ENCODE data around the gene KCNK18. TPM values are rescaled to one million over a fixed set of nuclear protein-coding genes. Genes with fewer than 3 reads are reported as not detected.

Gene KCNK18
- total RNA-seq, 1 donor from 2014 or later = not detected

- Histone ChIP-seq H2AFZ (replicated peaks) (peak within 1 kb of the TSS; percentile 99), H3F3A (ENCODE audit: low read depth) (peaks cover 16% of the 10 kb centered on the region), H3K36me3 (no peaks in the 10 kb centered on the region), H3K4me1 (peaks cover 6% of the 10 kb centered on the region), H3K27ac (no peak within 1 kb of the TSS), H3K9me3 (ENCODE audit: low read depth) (no peaks in the 10 kb centered on the region), H3K79me2 (ENCODE audit: low read depth) (no peaks in the 10 kb centered on the region), H3K4me3 (peak within 1 kb of the TSS; percentile 57), H3K27me3 (peaks cover 75% of the 10 kb centered on the region), H3K4me2 (peak within 1 kb of the TSS; percentile 82), H4K20me1 (ENCODE audit: low read depth) (peaks cover 10% of the 10 kb centered on the region), H3K9ac (no peak within 1 kb of the TSS)
- H3K9me3 Mint-ChIP-seq = no peaks in the 10 kb centered on the region
- H3K4me1 Mint-ChIP-seq = peaks cover 7% of the 10 kb centered on the region
- no peak within 1 kb of the TSS for H3K27ac Mint-ChIP-seq
- peaks cover 2% of the 10 kb centered on the region for H3K36me3 Mint-ChIP-seq
- H3K4me3 Mint-ChIP-seq = peak within 1 kb of the TSS; percentile 81
- TF ChIP-seq EZH2 (IDR thresholded peaks at IDR 0.05) (no peak), EZH2phosphoT487 (IDR thresholded peaks at IDR 0.05) (no peak), CTCF (IDR thresholded peaks at IDR 0.05) (no peak)
- peak; percentile 78 for DNase-seq (ENCODE audit: low spot score)
- H3K27me3 Mint-ChIP-seq (ENCODE audit: insufficient read depth, low read depth) = peaks cover 49% of the 10 kb centered on the region
Observed at GRCh38 chr10:117240621-117241529, 43.6 kb downstream of the KCNK18 start, which contains the start of gene SLC18A2. Gene SLC18A2, plus strand, starts transcription at chr10:117241114. Its CDS starts 580 bp downstream, at chr10:117241694.

- DNase-seq (ENCODE audit: low spot score) = peak; percentile 67
- Histone ChIP-seq H3K4me1 (no peaks in the 10 kb centered on the region), H3K4me2 (peak overlapping the region; percentile 82), H3K27me3 (peaks cover 69% of the 10 kb centered on the region), H4K20me1 (ENCODE audit: low read depth) (peaks cover 10% of the 10 kb centered on the region), H3F3A (ENCODE audit: low read depth) (peaks cover 16% of the 10 kb centered on the region), H2AFZ (replicated peaks) (peak overlapping the region; percentile 99), H3K27ac (no peak overlapping the region), H3K9me3 (ENCODE audit: low read depth) (no peaks in the 10 kb centered on the region), H3K4me3 (peak overlapping the region; percentile 57), H3K79me2 (ENCODE audit: low read depth) (no peaks in the 10 kb centered on the region), H3K36me3 (no peaks in the 10 kb centered on the region), H3K9ac (no peak overlapping the region)
- Mint-ChIP-seq H3K36me3 (peaks cover 2% of the 10 kb centered on the region), H3K4me3 (peak overlapping the region; percentile 79), H3K4me1 (peaks cover 7% of the 10 kb centered on the region), H3K27me3 (ENCODE audit: insufficient read depth, low read depth) (peaks cover 40% of the 10 kb centered on the region), H3K9me3 (no peaks in the 10 kb centered on the region), H3K27ac (no peak overlapping the region)
- TF ChIP-seq EZH2 (IDR thresholded peaks at IDR 0.05) (peak; percentile 79), CTCF (IDR thresholded peaks at IDR 0.05) (no peak), EZH2phosphoT487 (IDR thresholded peaks at IDR 0.05) (peak; percentile 84)
Observed at GRCh38 chr10:117241541-117242462, 44.5 kb downstream of the KCNK18 start.

- H3K4me1 Mint-ChIP-seq = peaks cover 7% of the 10 kb centered on the region
- H3K27me3 ChIP-seq = peaks cover 69% of the 10 kb centered on the region
- peaks cover 39% of the 10 kb centered on the region for H3K27me3 Mint-ChIP-seq (ENCODE audit: insufficient read depth, low read depth)
- no peaks in the 10 kb centered on the region for H3K4me1 ChIP-seq
- H2AFZ ChIP-seq (replicated peaks) = no peak overlapping the region
- peak overlapping the region; percentile 79 for H3K4me3 Mint-ChIP-seq
- no peak overlapping the region for H3K27ac Mint-ChIP-seq
- DNase-seq (ENCODE audit: low spot score) = no peak
- H3K9me3 Mint-ChIP-seq = no peaks in the 10 kb centered on the region
- H3F3A ChIP-seq (ENCODE audit: low read depth) = peaks cover 16% of the 10 kb centered on the region
- no peaks in the 10 kb centered on the region for H3K9me3 ChIP-seq (ENCODE audit: low read depth)
- H3K27ac ChIP-seq = no peak overlapping the region
- H3K4me3 ChIP-seq = no peak overlapping the region
- H3K79me2 ChIP-seq (ENCODE audit: low read depth) = no peaks in the 10 kb centered on the region
- H3K36me3 ChIP-seq = no peaks in the 10 kb centered on the region
- no peak overlapping the region for H3K9ac ChIP-seq
- peaks cover 10% of the 10 kb centered on the region for H4K20me1 ChIP-seq (ENCODE audit: low read depth)
- H3K4me2 ChIP-seq = no peak overlapping the region
- peaks cover 2% of the 10 kb centered on the region for H3K36me3 Mint-ChIP-seq
- no peak for TF ChIP-seq EZH2phosphoT487 (IDR thresholded peaks at IDR 0.05)
- TF ChIP-seq EZH2 (IDR thresholded peaks at IDR 0.05) = no peak
- TF ChIP-seq CTCF (IDR thresholded peaks at IDR 0.05) = no peak
Observed at GRCh38 chr10:117242463-117242832, 45.2 kb downstream of the KCNK18 start.

All from neural progenitor cell (in vitro differentiated cells).